Measurements from ENCODE around the gene HPGD. TPM values are rescaled to one million over a fixed set of nuclear protein-coding genes. Genes with fewer than 3 reads are reported as not detected.

HPGD gene
- total and polyA plus RNA-seq, 9 of the 15 experiments (the other 6 are each of a cell fraction or from before 2014, with no cell fraction given), result 2.3 to 8.6 (median 4.8) TPM

DNA sequence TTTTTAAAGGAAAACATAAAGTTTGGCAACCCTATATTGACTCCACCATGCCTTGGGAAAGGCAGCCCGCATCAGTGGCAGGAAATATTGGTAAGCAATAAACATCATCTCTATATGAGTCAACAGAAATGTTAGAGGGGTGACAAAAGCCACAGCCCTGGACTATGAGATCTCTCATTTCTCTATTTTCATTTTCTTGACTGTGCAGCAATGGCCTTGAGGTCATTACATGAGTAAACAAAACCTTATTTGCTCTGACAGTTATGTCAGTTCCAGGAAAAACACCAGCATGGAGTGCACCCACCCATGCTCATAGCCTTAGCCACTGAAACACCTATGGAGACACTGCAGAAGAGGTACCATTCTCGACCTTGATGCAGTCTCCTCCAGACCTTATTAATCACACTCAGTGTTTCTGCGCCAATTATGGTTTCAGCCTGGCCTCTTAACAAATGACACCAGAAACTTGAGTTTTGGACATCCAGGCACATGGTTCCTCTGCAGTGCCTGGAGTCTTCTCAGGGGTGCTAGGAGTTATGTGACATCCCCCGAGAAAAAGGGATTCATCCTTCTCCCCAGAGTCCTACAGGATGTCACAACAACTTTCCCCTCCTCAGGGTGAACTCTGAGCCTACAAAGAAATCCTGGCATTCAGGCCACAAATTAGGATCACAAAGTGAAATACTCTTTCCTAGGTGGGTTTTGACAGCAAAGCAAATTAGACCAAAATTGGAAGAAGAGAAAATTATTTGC is 16.0 kb upstream of the HPGD start (continued):
- no peak for TF ChIP-seq ZNF224 (CRISPR knock-in tag; IDR thresholded peaks at IDR 0.05)
- TF ChIP-seq, protein P1, sequence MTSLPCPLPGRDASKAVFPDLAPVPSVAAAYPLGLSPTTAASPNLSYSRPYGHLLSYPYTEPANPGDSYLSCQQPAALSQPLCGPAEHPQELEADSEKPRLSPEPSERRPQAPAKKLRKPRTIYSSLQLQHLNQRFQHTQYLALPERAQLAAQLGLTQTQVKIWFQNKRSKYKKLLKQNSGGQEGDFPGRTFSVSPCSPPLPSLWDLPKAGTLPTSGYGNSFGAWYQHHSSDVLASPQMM (CRISPR knock-in tag; IDR thresholded peaks at IDR 0.05), result no peak
- no peak for TF ChIP-seq FOXA1 (IDR thresholded peaks at IDR 0.05; ENCODE audit: borderline replicate concordance)
- no peak for TF ChIP-seq FUS (optimal IDR thresholded peaks at IDR 0.05; ENCODE audit: low read depth, low read length)
- no peak for TF ChIP-seq ATF1 (CRISPR knock-in tag; IDR thresholded peaks at IDR 0.05)
- 0 out of 2 replicates have a peak, but pooled peaks have one; percentile 15 for TF ChIP-seq ATF1 (tag; IDR thresholded peaks at IDR 0.05)
- TF ChIP-seq, protein P2, sequence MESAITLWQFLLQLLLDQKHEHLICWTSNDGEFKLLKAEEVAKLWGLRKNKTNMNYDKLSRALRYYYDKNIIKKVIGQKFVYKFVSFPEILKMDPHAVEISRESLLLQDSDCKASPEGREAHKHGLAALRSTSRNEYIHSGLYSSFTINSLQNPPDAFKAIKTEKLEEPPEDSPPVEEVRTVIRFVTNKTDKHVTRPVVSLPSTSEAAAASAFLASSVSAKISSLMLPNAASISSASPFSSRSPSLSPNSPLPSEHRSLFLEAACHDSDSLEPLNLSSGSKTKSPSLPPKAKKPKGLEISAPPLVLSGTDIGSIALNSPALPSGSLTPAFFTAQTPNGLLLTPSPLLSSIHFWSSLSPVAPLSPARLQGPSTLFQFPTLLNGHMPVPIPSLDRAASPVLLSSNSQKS (CRISPR knock-in tag; IDR thresholded peaks at IDR 0.05), result no peak
- TF ChIP-seq SAP30 (IDR thresholded peaks at IDR 0.05; ENCODE audit: borderline replicate concordance, insufficient read depth, low read depth, low read length, poor library complexity, severe bottlenecking), result no peak
- TF ChIP-seq, protein P3, sequence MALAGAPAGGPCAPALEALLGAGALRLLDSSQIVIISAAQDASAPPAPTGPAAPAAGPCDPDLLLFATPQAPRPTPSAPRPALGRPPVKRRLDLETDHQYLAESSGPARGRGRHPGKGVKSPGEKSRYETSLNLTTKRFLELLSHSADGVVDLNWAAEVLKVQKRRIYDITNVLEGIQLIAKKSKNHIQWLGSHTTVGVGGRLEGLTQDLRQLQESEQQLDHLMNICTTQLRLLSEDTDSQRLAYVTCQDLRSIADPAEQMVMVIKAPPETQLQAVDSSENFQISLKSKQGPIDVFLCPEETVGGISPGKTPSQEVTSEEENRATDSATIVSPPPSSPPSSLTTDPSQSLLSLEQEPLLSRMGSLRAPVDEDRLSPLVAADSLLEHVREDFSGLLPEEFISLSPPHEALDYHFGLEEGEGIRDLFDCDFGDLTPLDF (CRISPR knock-in tag; IDR thresholded peaks at IDR 0.05), result no peak
- no peak for TF ChIP-seq PHB (CRISPR knock-in tag; IDR thresholded peaks at IDR 0.05)
- TF ChIP-seq TAF9B (IDR thresholded peaks at IDR 0.05; ENCODE audit: partially characterized antibody), result no peak
- TF ChIP-seq ZNF444 (CRISPR knock-in tag; IDR thresholded peaks at IDR 0.05), result no peak
- TF ChIP-seq, protein P4, sequence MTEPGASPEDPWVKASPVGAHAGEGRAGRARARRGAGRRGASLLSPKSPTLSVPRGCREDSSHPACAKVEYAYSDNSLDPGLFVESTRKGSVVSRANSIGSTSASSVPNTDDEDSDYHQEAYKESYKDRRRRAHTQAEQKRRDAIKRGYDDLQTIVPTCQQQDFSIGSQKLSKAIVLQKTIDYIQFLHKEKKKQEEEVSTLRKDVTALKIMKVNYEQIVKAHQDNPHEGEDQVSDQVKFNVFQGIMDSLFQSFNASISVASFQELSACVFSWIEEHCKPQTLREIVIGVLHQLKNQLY (CRISPR knock-in tag; conservative IDR thresholded peaks at IDR 0.05), result no peak
- TF ChIP-seq HDAC2 (IDR thresholded peaks at IDR 0.05), result no peak
- no peak for TF ChIP-seq MYNN (IDR thresholded peaks at IDR 0.05)
- TF ChIP-seq MYNN (CRISPR knock-in tag; IDR thresholded peaks at IDR 0.05), result no peak
- TF ChIP-seq ZNF586 (CRISPR knock-in tag; conservative IDR thresholded peaks at IDR 0.05), result no peak
- peak; percentile 8; the same call in 1 of the 2 replicates for TF ChIP-seq ARID1B (IDR thresholded peaks at IDR 0.05)
- TF ChIP-seq HIVEP1 (CRISPR knock-in tag; IDR thresholded peaks at IDR 0.05), result no peak
- TF ChIP-seq ZNF57 (CRISPR knock-in tag; IDR thresholded peaks at IDR 0.05), result no peak
- no peak for TF ChIP-seq FOXJ2 (tag; IDR thresholded peaks at IDR 0.05)
- TF ChIP-seq SIX5 (IDR thresholded peaks at IDR 0.05; ENCODE audit: borderline replicate concordance in 1 of 2, insufficient read depth in 1 of 2, low read depth in 1 of 2, low read length in 2 of 2), result no peak
- TF ChIP-seq BDP1 (IDR thresholded peaks at IDR 0.05; ENCODE audit: insufficient read depth, insufficient read length), result no peak
- TF ChIP-seq PURB (CRISPR knock-in tag; IDR thresholded peaks at IDR 0.05; ENCODE audit: low read depth), result no peak
- TF ChIP-seq LEF1 (IDR thresholded peaks at IDR 0.05), result 0 out of 2 replicates have a peak, but pooled peaks have one; percentile 33
- no peak for TF ChIP-seq RBM15 (IDR thresholded peaks at IDR 0.05; ENCODE audit: insufficient read depth, low read length)
- TF ChIP-seq ZFPM2 (CRISPR knock-in tag; IDR thresholded peaks at IDR 0.05), result no peak
- TF ChIP-seq CBX5 (IDR thresholded peaks at IDR 0.05; ENCODE audit: borderline replicate concordance, low read depth), result no peak
